Lung (tissue), 12 donors: ENCODE measurements around the gene ALDH1L2. TPM values are rescaled to one million over a fixed set of nuclear protein-coding genes. Genes with fewer than 3 reads are reported as not detected.

Source experiments
- ATAC-seq: fragments of 200-7000 bp; cut with Tn5 transposase; one replicate; pipeline ENCODE4 v1.9.1; 2020; ENCODE audit warnings: moderate number of reproducible peaks; ENCODE audit not compliant: insufficient read depth, low FRiP score
- DNase-seq, 3 donors: peaks; one replicate each; pipeline ENCODE4 v3.0.0-alpha.2; 2013 to 2017
- H3K27ac ChIP-seq, 2 donors: one replicate each; pipeline ENCODE4 v1.5.1; 2013; ENCODE audit warnings: mild to moderate bottlenecking in 2 of 2, moderate library complexity in 2 of 2, control low read depth in 1 of 2, inconsistent platforms in 1 of 2, low read depth in 1 of 2, low read length in 1 of 2
- H3K27me3 ChIP-seq, 3 donors: one replicate each; pipeline ENCODE4 v1.5.1; 2013; ENCODE audit warnings: low read length in 2 of 3; ENCODE audit not compliant: control insufficient read depth in 3 of 3, insufficient read depth in 3 of 3
- H3K36me3 ChIP-seq, 4 donors: one replicate each; pipeline ENCODE4 v1.5.1; 2013; ENCODE audit warnings: low read length in 4 of 4, mild to moderate bottlenecking in 1 of 4, moderate library complexity in 1 of 4; ENCODE audit not compliant: control insufficient read depth in 4 of 4, insufficient read depth in 4 of 4
- H3K4me1 ChIP-seq, 5 donors: one replicate each; pipeline ENCODE4 v1.5.1; 2013; ENCODE audit warnings: low read length in 5 of 5, mild to moderate bottlenecking in 2 of 5, moderate library complexity in 1 of 5; ENCODE audit not compliant: control insufficient read depth in 5 of 5, insufficient read depth in 5 of 5
- H3K4me3 ChIP-seq: one replicate; pipeline ENCODE4 v1.5.1; 2013; ENCODE audit warnings: mild to moderate bottlenecking, control low read depth, moderate library complexity
- H3K9ac ChIP-seq, 2 donors: one replicate each; pipeline ENCODE4 v1.5.1; 2013; ENCODE audit warnings: low read length in 2 of 2, control low read depth in 1 of 2; ENCODE audit not compliant: insufficient read depth in 1 of 2
- H3K9me3 ChIP-seq, 4 donors: one replicate each; pipeline ENCODE4 v1.5.1; 2013; ENCODE audit warnings: low read length in 3 of 4, mild to moderate bottlenecking in 1 of 4, moderate library complexity in 1 of 4; ENCODE audit not compliant: control insufficient read depth in 4 of 4, insufficient read depth in 3 of 4
- WGBS, 2 donors: extraction: QIAGEN DNeasy Blood & Tissue Kit; methylation state at CpG; one replicate each; pipeline ENCODE4 v1.1.7; 2013; 5-methylcytosine and 5-hydroxymethylcytosine counted together
- polyA plus RNA-seq, 2 donors: library from polyadenylated mRNA; stranded (reverse); fragments of 200-250 nt; gene quantifications; one replicate each; pipeline ENCODE4 v1.2.1, GENCODE V29; 2013
- total RNA-seq, 2 donors: library from RNA; depleted of rRNA in 1 of 2; stranded (reverse); fragments of >200 nt in 1 of 2; gene quantifications; one replicate each; pipeline ENCODE4 v1.2.1, GENCODE V29; 2014 to 2021
- TF ChIP-seq, protein P1 (sequence below): IDR thresholded peaks from 2 replicates; pipeline ENCODE4 v1.5.1; 2012; ENCODE audit warnings: mild to moderate bottlenecking; ENCODE audit errors: control extremely low read depth, extremely low read depth
- donor health status: control.
- donor health status: control.
- donor health status: Bipolar disorder and iron deficiency.
- donor health status: healthy.
- donor health status: DM: yes; HTN: yes; CAD: no.

Gene ALDH1L2
- total and polyA plus RNA-seq, 4 donors: 1.1 to 28.4 (median 4.9) TPM

DNA sequence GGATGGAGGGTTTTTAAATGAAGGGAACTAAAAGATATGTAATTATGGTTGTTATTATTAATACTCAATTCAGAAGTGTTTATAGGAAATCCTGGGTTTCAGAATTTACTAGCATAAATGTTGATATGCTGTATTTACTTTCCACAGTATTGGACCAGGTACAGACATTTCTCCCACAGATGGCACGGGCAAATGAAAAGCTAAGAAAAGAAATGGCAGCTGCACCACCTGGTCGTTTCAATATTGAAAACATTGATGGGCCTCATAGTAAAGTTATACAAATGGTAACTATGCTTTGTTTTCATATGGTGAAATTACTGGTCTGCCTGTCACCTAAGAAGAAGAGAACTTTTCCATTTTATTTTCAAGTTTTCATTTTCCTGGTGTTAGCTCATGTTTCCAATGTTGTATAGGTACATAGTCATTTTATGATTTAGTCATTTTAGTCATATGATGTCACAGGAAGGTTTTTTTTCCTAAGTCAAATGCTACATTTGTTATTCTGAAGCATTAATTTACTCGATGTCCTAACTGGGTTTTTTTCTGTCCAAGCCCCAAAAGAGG lies 92.6 kb downstream of the ALDH1L2 start:
- H3K9me3 ChIP-seq: no peaks in the 10 kb centered on the region
- DNase-seq (no peak), ATAC-seq (no peak)
- no peak overlapping the region for H3K9ac ChIP-seq
- TF ChIP-seq, protein P1, sequence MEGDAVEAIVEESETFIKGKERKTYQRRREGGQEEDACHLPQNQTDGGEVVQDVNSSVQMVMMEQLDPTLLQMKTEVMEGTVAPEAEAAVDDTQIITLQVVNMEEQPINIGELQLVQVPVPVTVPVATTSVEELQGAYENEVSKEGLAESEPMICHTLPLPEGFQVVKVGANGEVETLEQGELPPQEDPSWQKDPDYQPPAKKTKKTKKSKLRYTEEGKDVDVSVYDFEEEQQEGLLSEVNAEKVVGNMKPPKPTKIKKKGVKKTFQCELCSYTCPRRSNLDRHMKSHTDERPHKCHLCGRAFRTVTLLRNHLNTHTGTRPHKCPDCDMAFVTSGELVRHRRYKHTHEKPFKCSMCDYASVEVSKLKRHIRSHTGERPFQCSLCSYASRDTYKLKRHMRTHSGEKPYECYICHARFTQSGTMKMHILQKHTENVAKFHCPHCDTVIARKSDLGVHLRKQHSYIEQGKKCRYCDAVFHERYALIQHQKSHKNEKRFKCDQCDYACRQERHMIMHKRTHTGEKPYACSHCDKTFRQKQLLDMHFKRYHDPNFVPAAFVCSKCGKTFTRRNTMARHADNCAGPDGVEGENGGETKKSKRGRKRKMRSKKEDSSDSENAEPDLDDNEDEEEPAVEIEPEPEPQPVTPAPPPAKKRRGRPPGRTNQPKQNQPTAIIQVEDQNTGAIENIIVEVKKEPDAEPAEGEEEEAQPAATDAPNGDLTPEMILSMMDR: no peak
- peaks cover 0 to 9% (median 5%) of the 10 kb centered on the region in 5 donors for H3K4me1 ChIP-seq
- no peak overlapping the region for H3K4me3 ChIP-seq
- H3K27ac ChIP-seq: no peak overlapping the region
- peaks cover 14 to 37% (median 23%) of the 10 kb centered on the region in 4 donors for H3K36me3 ChIP-seq
- no peaks in the 10 kb centered on the region for H3K27me3 ChIP-seq
- WGBS, 2 donors: 81 to 89% methylated on average over 3 of the region's 3 CpGs

DNA sequence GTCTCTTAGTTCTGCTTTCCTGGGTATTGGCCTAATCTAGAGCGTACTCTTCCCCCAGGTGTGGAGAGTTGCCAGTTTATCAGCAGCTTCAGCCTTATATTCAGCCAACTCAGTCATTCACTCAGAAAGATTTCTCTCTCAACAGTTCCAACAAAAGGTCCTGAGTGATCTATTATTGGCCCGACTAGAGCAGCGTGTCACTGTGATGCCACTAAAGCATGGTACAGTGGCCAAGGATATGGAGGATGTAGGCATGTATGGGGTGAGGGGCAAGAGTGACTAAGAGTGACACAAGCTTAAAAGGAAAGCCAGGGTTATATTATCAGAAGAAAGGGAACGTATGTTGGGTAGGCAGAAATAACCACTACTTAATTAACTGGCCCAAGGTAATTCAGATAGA lies 93.3 kb downstream of the ALDH1L2 start:
- no peak overlapping the region for H3K27ac ChIP-seq

DNA sequence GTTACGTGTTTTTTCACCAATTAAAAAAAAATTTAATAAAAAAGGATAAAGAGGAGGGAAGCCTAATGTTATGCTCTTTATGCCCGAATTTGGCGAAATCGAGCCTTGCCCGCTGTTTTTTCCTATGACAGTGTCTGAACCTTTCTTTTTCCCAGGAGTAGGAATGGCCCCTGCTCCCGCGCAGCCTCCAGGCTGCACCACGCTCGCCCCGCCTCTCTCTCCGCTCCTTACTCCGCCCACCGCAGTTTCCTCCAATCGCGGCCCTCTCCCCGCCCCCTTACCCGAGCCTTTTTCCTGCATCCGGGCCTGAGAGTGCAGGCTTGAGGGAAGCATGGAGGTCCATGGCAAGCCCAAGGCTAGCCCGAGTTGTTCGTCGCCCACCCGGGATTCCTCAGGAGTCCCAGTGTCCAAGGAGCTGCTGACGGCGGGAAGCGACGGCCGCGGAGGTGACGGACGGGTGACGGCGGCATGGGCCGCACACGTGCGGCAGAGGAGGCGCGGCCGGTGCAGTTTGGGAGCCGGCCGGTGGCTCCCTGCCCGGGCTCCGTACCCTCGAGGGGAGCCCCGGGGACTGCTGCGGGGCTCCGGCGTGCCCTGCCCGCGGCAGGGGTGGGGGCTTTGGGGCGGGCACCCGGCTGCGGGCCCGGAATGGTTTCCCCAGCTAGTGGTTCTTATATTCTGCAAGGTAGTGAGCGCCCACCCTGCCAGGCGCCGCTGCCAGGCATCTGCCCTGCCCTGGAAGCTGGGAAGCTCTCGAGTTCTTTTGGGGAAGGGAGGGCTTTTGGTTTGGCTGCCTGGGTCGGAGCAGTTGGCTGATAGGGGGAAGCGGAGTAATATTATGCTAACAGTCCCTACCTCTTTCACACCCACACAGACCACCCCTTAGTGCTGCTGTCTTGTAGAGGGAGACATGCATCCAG lies 98.0 kb downstream of the ALDH1L2 start, which contains the start of gene NOPCHAP1:
Gene NOPCHAP1 (plus strand): TSS at position 295 of the 920 bp plus-strand sequence. CDS start 37 bp downstream, at position 332.
- Histone ChIP-seq H3K27ac (peak within 1 kb of the TSS; percentile 87 to 90), H3K4me3 (peak within 1 kb of the TSS; percentile 97), H3K36me3 (peaks cover 0 to 11% (median 9%) of the 10 kb centered on the region in 4 donors), H3K9me3 (no peaks in the 10 kb centered on the region), H3K9ac (peak within 1 kb of the TSS; percentile 34 to 57), H3K27me3 (no peaks in the 10 kb centered on the region), H3K4me1 (peaks cover 0 to 9% (median 5%) of the 10 kb centered on the region in 5 donors)
- WGBS, 2 donors: 0 to 1% methylated on average over 52 to 59 of the region's 59 CpGs
- ATAC-seq (peak; percentile 99), DNase-seq (peak; percentile 93 to 94 (median 94))
- TF ChIP-seq, protein P1: no peak

More for the DNA sequence above, 93.3 kb downstream of the ALDH1L2 start:
- no peaks in the 10 kb centered on the region for H3K9me3 ChIP-seq
- DNase-seq: no peak
- no peak overlapping the region for H3K4me3 ChIP-seq
- peaks cover 0 to 9% (median 5%) of the 10 kb centered on the region in 5 donors for H3K4me1 ChIP-seq
- 96 to 98% methylated on average over 4 of the region's 4 CpGs for WGBS, 2 donors
- no peak for ATAC-seq
- TF ChIP-seq, protein P1: no peak
- no peak overlapping the region for H3K9ac ChIP-seq
- peaks cover 14 to 31% (median 20%) of the 10 kb centered on the region in 4 donors for H3K36me3 ChIP-seq
- no peaks in the 10 kb centered on the region for H3K27me3 ChIP-seq
